ENCODE results near the gene NCOA3.

NCOA3 gene

DNA sequence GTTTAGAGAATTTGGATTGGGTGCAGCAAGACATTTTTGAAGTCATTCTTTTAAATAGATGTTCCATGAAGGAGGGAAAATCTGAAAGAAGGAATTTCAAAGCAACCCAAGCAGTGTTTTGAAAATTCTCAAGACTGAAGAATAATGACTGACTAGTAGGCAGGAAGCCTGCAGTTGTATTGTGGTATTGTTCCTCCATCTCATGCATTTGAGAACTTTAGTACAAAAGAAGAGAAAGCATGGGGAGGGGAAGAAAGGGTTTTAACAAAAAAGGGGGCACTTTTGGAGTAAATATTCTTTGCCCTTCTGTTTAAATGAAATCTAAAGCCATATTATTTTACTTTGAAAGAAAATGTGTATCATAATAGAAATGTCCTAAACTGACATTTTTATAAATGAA is 6.6 kb downstream of the NCOA3 start:
- TF ChIP-seq, protein P1, sequence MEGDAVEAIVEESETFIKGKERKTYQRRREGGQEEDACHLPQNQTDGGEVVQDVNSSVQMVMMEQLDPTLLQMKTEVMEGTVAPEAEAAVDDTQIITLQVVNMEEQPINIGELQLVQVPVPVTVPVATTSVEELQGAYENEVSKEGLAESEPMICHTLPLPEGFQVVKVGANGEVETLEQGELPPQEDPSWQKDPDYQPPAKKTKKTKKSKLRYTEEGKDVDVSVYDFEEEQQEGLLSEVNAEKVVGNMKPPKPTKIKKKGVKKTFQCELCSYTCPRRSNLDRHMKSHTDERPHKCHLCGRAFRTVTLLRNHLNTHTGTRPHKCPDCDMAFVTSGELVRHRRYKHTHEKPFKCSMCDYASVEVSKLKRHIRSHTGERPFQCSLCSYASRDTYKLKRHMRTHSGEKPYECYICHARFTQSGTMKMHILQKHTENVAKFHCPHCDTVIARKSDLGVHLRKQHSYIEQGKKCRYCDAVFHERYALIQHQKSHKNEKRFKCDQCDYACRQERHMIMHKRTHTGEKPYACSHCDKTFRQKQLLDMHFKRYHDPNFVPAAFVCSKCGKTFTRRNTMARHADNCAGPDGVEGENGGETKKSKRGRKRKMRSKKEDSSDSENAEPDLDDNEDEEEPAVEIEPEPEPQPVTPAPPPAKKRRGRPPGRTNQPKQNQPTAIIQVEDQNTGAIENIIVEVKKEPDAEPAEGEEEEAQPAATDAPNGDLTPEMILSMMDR (conservative IDR thresholded peaks at IDR 0.05), result no peak
- no peak overlapping the region for H3K27ac ChIP-seq

- no peak overlapping the region for H3K27ac ChIP-seq
- TF ChIP-seq, protein P1 (conservative IDR thresholded peaks at IDR 0.05), result no peak
Measured at GRCh38 chr20:47509104-47509661, 7.5 kb downstream of the NCOA3 start.

DNA sequence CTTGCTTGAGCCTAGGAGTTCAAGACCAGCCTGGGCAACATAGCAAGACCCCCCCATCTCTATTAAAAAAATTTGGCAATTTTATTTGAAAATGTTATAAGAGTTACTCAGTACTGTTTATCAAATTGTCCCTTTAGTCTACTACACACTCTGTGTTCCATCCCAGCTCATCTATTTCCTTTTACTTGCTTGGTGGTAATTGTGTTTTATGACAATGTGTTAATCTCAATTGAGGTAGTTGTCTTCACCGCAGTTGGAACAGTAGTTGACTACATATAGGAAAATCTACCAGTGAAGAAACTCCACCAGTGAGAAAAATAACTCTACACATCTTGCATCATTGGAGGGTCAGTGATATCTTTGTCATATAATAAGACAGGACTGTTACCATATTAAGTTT is 8.0 kb downstream of the NCOA3 start:
- no peak overlapping the region for H3K27ac ChIP-seq
- TF ChIP-seq, protein P1 (conservative IDR thresholded peaks at IDR 0.05), result no peak

- TF ChIP-seq, protein P1 (conservative IDR thresholded peaks at IDR 0.05), result no peak
- H3K27ac ChIP-seq, result no peak overlapping the region
Measured at GRCh38 chr20:47515843-47516242, 14.2 kb downstream of the NCOA3 start.

- TF ChIP-seq, protein P1 (conservative IDR thresholded peaks at IDR 0.05), result 0 out of 2 replicates have a peak, but pooled peaks have one; percentile 15
- H3K27ac ChIP-seq, result no peak overlapping the region
Measured at GRCh38 chr20:47521059-47521808, 19.5 kb downstream of the NCOA3 start.

GRCh38 chr20:47524015-47524784 is 22.5 kb downstream of the NCOA3 start:
- 0 out of 2 replicates have a peak overlapping the region, but pooled peaks have one; percentile 1 for H3K27ac ChIP-seq
- TF ChIP-seq, protein P1 (conservative IDR thresholded peaks at IDR 0.05), result no peak
